Keratinocyte (primary cell): ENCODE measurements around the gene CHCHD6. TPM values are rescaled to one million over a fixed set of nuclear protein-coding genes. Genes with fewer than 3 reads are reported as not detected.

Source experiments
- DNase-seq: peaks from one replicate; pipeline ENCODE4 v3.0.0-alpha.2; 2011; ENCODE audit warnings: low read depth, missing footprints, low spot score
- FAIRE-seq: peaks from 2 replicates; lab custom pipeline; 2011; peaks lifted over from hg19 to GRCh38; lab: Jason Lieb, UNC
- H2AFZ ChIP-seq: 2 replicates; pipeline ENCODE4 v1.6.0; 2012; ENCODE audit warnings: low read length, control low read depth, inconsistent platforms; ENCODE audit not compliant: control insufficient read depth
- H3K27ac ChIP-seq: 2 replicates; pipeline ENCODE4 v1.5.1; 2011; ENCODE audit warnings: low read length; ENCODE audit not compliant: control insufficient read depth, insufficient read depth
- H3K27me3 ChIP-seq: 3 replicates; pipeline ENCODE4 v1.6.0; 2011; ENCODE audit warnings: low read length; ENCODE audit not compliant: control insufficient read depth, insufficient read depth; ENCODE audit errors: extremely low read depth
- H3K36me3 ChIP-seq, 2 experiments: 2 replicates in 1 of 2; 3 replicates in 1 of 2; pipeline ENCODE4 v1.5.1; 2011; ENCODE audit warnings: low read length in 2 of 2, mild to moderate bottlenecking in 1 of 2; ENCODE audit not compliant: control insufficient read depth in 2 of 2, insufficient read depth in 2 of 2; ENCODE audit errors: extremely low read depth in 1 of 2
- H3K4me1 ChIP-seq: 3 replicates; pipeline ENCODE4 v1.5.1; 2011; ENCODE audit warnings: low read length; ENCODE audit not compliant: control insufficient read depth, insufficient read depth; ENCODE audit errors: extremely low read depth
- H3K4me2 ChIP-seq: 3 replicates; pipeline ENCODE4 v1.6.0; 2011; ENCODE audit warnings: low read depth, low read length; ENCODE audit not compliant: control insufficient read depth, insufficient read depth; ENCODE audit errors: extremely low read depth
- H3K4me3 ChIP-seq, 3 experiments: fragments of 200-600 bp in 1 of 3; sonication (generic) in 1 of 3; 2 replicates in 2 of 3; 3 replicates in 1 of 3; pipeline ENCODE4 v1.5.1; 2011 to 2016; ENCODE audit warnings: low read length in 3 of 3, mild to moderate bottlenecking in 3 of 3, control low read depth in 2 of 3, inconsistent platforms in 1 of 3, low read depth in 1 of 3, mixed read lengths in 1 of 3, mixed run types in 1 of 3, moderate library complexity in 1 of 3; ENCODE audit not compliant: control insufficient read depth in 2 of 3, insufficient read depth in 2 of 3; ENCODE audit errors: extremely low read depth in 1 of 3
- H3K79me2 ChIP-seq: 2 replicates; pipeline ENCODE4 v1.6.0; 2012; ENCODE audit warnings: low read length; ENCODE audit not compliant: control insufficient read depth, insufficient read depth
- H3K9ac ChIP-seq: 3 replicates; pipeline ENCODE4 v1.6.0; 2011; ENCODE audit warnings: low read length; ENCODE audit not compliant: control insufficient read depth, insufficient read depth; ENCODE audit errors: extremely low read depth
- H3K9me1 ChIP-seq: 3 replicates; pipeline ENCODE4 v1.6.0; 2011; ENCODE audit warnings: low read length; ENCODE audit not compliant: control insufficient read depth, insufficient read depth; ENCODE audit errors: extremely low read depth
- H3K9me3 ChIP-seq: 2 replicates; pipeline ENCODE4 v1.5.1; 2012; ENCODE audit warnings: low read depth, low read length; ENCODE audit not compliant: control insufficient read depth
- H4K20me1 ChIP-seq: 3 replicates; pipeline ENCODE4 v1.6.0; 2011; ENCODE audit warnings: low read length; ENCODE audit not compliant: control insufficient read depth, insufficient read depth; ENCODE audit errors: extremely low read depth
- EZH2 ChIP-seq: IDR thresholded peaks from one replicate; pipeline ENCODE4 v1.6.1; 2012; ENCODE audit warnings: inconsistent platforms, mild to moderate bottlenecking, low read length, moderate library complexity
- dilution Hi-C: fragments of 300-500 bp; cut with MboI; formaldehyde crosslinking; loops from one replicate; pipeline ENCODE4 v1.7.0; 2020; ENCODE audit warnings: low sequenced_read_pairs; ENCODE audit not compliant: extremely low pct_ligation_motif_present
- polyA plus RNA-seq, 5 experiments: library from polyadenylated mRNA; depleted of rRNA in 3 of 5; stranded (reverse) in 3 of 5; stranded (forward) in 1 of 5; unstranded in 1 of 5; fragments of >200 nt; gene quantifications; 1 replicate in 1 of 5; 2 replicates in 3 of 5; 3 replicates in 1 of 5; pipeline versions ENCODE4 v1.2.1 to v1.2.3, GENCODE V29; 2011 to 2012; ENCODE audit warnings: missing spikeins in 2 of 5, low read depth in 1 of 5, low replicate concordance in 1 of 5
- TF ChIP-seq, protein P1 (sequence below), 3 experiments: IDR thresholded peaks in 1 of 3; conservative IDR thresholded peaks in 1 of 3; optimal IDR thresholded peaks in 1 of 3; 2 replicates in 2 of 3; 3 replicates in 1 of 3; pipeline versions ENCODE3 to v1.5.1; 2011; ENCODE audit warnings: low read length in 3 of 3, mild to moderate bottlenecking in 3 of 3, moderate library complexity in 2 of 3, control low read depth in 1 of 3, inconsistent platforms in 1 of 3; ENCODE audit not compliant: insufficient read depth in 2 of 3; ENCODE audit errors: extremely low read depth in 1 of 3

CHCHD6 gene
- polyA plus RNA-seq, 1 donor (not counting 4 experiments of a cell fraction or from before 2014, with no cell fraction given) = 21.7 TPM

GRCh38 chr3:126961191-126961790 lies 257.3 kb downstream of the CHCHD6 start:
- dilution Hi-C loops = no loop called here
- no peaks in the 10 kb centered on the region for H3K9me3 ChIP-seq
- H3K9ac ChIP-seq = peak overlapping the region; percentile 26
- no peaks in the 10 kb centered on the region for H3K9me1 ChIP-seq
- peak overlapping the region; percentile 54 for H3K27ac ChIP-seq
- H3K4me1 ChIP-seq = peaks cover 45% of the 10 kb centered on the region
- H3K4me2 ChIP-seq = peak overlapping the region; percentile 37
- no peaks in the 10 kb centered on the region for H3K36me3 ChIP-seq
- no peak overlapping the region for H2AFZ ChIP-seq
- H3K27me3 ChIP-seq = no peaks in the 10 kb centered on the region
- FAIRE-seq (peak; percentile 90), DNase-seq (no peak)
- H3K79me2 ChIP-seq = no peaks in the 10 kb centered on the region
- TF ChIP-seq, protein P1, sequence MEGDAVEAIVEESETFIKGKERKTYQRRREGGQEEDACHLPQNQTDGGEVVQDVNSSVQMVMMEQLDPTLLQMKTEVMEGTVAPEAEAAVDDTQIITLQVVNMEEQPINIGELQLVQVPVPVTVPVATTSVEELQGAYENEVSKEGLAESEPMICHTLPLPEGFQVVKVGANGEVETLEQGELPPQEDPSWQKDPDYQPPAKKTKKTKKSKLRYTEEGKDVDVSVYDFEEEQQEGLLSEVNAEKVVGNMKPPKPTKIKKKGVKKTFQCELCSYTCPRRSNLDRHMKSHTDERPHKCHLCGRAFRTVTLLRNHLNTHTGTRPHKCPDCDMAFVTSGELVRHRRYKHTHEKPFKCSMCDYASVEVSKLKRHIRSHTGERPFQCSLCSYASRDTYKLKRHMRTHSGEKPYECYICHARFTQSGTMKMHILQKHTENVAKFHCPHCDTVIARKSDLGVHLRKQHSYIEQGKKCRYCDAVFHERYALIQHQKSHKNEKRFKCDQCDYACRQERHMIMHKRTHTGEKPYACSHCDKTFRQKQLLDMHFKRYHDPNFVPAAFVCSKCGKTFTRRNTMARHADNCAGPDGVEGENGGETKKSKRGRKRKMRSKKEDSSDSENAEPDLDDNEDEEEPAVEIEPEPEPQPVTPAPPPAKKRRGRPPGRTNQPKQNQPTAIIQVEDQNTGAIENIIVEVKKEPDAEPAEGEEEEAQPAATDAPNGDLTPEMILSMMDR (optimal IDR thresholded peaks at IDR 0.05 in 1 of 3, IDR thresholded peaks at IDR 0.05 in 1 of 3, conservative IDR thresholded peaks at IDR 0.05 in 1 of 3; ENCODE audit: extremely low read depth in 1 of 3, insufficient read depth in 2 of 3, low read length in 3 of 3) = no peak
- TF ChIP-seq EZH2 = no peak
- H3K4me3 ChIP-seq = no peak overlapping the region
- no peaks in the 10 kb centered on the region for H4K20me1 ChIP-seq

DNA sequence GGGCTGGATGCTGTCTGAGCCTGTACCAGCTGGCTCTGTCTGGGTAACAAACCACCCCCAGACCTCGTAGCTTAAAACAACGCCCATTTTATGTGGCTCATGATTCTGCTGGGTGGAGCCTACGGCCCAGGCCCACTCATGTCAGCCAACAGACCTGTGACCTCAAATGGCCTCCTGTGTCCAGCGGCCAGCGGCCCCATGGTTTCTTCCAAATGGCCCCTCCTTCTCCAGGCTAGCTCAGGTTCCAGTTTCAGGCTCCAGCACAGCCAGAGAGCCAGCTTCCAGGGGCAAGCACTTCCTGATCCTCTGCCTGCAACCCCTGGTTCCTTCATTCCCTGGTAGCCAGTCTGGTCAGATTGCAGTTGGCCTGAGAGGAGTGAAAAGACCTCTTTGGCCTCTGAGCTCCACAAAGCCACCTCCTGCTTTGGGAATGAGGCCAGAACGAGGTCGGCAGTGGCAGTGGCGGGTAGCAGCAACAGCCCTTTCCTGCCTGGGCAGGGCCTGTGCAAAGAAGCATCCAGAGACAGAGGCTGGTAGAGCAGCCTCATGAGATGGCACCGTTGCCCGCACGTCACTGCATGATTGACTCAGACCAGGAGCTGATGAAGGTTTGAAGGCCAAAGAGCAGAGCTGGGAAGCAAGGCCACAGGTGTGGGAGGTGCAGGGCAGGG lies 257.9 kb downstream of the CHCHD6 start:
- Histone ChIP-seq H3K9me3 (no peaks in the 10 kb centered on the region), H3K4me3 (no peak overlapping the region), H3K4me1 (peaks cover 38% of the 10 kb centered on the region), H3K27ac (peak overlapping the region; percentile 54), H3K27me3 (no peaks in the 10 kb centered on the region), H3K4me2 (no peak overlapping the region), H2AFZ (no peak overlapping the region), H3K9me1 (no peaks in the 10 kb centered on the region), H3K36me3 (no peaks in the 10 kb centered on the region), H4K20me1 (no peaks in the 10 kb centered on the region), H3K9ac (peak overlapping the region; percentile 26), H3K79me2 (no peaks in the 10 kb centered on the region)
- no peak for FAIRE-seq
- DNase-seq = no peak
- dilution Hi-C loops = no loop called here
- TF ChIP-seq, protein P1 (optimal IDR thresholded peaks at IDR 0.05 in 1 of 3, IDR thresholded peaks at IDR 0.05 in 1 of 3, conservative IDR thresholded peaks at IDR 0.05 in 1 of 3; ENCODE audit: extremely low read depth in 1 of 3, insufficient read depth in 2 of 3, low read length in 3 of 3) = no peak
- TF ChIP-seq EZH2 = no peak
